Measurements from ENCODE around the gene NPAS1.

Gene NPAS1

DNA sequence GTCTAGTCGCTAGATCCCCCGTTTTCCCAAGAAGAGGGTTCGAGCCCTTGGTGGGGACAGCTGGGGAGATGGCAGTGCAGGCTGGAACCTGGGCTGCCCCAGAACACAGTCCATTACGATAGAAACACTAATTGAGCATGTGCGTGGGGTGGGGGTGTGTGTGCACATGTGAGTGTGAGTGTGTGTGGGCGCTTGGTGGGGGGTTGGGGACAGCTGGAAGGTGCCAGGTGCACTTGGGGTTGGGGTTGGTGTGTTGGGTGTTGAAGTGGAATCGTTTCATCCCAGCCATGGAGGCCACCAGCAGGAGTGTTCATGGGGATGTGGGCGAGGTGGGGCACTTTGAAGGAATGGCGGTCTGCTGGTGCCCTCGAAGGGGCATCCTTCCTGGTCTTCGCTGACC lies 18.1 kb upstream of the NPAS1 start:
- TF ChIP-seq, protein P1, sequence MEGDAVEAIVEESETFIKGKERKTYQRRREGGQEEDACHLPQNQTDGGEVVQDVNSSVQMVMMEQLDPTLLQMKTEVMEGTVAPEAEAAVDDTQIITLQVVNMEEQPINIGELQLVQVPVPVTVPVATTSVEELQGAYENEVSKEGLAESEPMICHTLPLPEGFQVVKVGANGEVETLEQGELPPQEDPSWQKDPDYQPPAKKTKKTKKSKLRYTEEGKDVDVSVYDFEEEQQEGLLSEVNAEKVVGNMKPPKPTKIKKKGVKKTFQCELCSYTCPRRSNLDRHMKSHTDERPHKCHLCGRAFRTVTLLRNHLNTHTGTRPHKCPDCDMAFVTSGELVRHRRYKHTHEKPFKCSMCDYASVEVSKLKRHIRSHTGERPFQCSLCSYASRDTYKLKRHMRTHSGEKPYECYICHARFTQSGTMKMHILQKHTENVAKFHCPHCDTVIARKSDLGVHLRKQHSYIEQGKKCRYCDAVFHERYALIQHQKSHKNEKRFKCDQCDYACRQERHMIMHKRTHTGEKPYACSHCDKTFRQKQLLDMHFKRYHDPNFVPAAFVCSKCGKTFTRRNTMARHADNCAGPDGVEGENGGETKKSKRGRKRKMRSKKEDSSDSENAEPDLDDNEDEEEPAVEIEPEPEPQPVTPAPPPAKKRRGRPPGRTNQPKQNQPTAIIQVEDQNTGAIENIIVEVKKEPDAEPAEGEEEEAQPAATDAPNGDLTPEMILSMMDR (conservative IDR thresholded peaks at IDR 0.05; ENCODE audit: low read length), result no peak
- no peak for DNase-seq (ENCODE audit: low read depth)
- no peak overlapping the region for H3K4me3 ChIP-seq (ENCODE audit: low read length)

DNA sequence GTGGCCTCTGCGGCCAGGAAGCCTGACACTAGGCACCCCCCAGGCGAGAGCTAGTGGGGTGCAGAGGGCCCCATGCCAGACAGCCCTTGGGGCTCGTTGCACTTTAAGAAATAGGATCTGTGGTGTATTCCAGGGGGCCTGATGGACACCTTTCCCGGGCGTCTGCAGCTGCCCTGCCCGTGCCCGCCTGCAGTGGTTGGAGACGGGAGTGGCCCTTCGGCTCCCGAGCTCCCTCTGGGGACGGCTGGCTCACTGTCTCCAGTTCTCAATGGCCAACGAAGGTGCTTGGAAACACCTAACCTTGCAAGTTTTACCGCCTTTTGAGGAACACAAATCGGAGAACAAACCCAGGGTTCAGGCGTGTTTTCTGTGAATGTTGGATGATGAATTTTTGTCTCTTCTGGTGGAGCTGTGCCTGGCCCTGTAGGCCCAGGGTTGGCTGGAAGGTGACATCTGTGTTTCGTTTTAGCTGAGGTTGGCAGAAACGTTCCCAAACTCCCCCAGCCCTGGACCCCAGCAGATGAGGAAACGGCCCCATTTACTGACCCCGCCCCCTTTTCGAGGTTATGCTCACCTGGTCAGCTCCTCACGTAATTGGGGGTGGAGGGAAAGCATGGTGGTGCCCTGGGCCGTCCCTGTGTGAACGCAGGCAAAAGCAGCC lies 17.4 kb upstream of the NPAS1 start:
- H3K4me3 ChIP-seq (ENCODE audit: low read length), result no peak overlapping the region
- no peak for DNase-seq (ENCODE audit: low read depth)
- TF ChIP-seq, protein P1 (conservative IDR thresholded peaks at IDR 0.05; ENCODE audit: low read length), result 0 out of 2 replicates have a peak, but pooled peaks have one; percentile 12

DNA sequence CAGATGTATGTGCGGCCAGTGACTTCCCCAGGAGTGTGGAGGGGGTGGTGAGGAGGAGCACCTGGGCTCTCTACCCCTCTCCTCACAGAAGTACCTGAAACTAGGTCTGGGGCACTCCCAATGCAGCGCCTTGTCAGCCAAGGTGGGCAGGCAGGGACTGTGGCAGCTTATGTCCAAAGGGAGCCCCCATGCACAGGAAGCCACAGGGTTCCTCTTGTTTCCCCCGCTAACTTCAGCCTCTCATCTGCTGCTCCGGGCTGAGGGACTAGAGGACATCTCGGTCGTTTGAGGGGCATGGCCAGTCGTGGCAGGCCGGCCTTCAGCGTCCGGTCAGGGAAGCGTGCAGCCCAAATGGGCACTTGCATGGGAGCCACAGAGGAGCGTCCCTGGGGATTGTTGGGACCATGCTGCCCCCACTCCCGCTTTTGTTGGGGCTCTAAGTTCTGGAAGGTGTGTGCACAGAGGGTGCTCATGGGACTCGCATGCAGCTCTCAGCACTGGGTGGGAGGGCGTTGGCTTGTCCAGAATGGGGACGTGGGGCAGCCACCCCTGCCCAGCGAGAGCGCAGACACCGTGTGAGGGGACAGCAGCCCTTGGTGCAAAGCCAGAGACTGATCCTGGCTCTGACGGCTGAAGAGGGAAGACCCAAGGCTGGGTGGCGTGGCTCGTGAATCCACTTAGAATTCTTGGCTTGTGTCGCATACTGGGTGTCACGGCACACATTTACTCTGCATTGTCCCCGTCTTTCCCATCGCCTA lies 16.6 kb upstream of the NPAS1 start:
- no peak for DNase-seq (ENCODE audit: low read depth)
- TF ChIP-seq, protein P1 (conservative IDR thresholded peaks at IDR 0.05; ENCODE audit: low read length), result no peak
- H3K4me3 ChIP-seq (ENCODE audit: low read length), result no peak overlapping the region

DNA sequence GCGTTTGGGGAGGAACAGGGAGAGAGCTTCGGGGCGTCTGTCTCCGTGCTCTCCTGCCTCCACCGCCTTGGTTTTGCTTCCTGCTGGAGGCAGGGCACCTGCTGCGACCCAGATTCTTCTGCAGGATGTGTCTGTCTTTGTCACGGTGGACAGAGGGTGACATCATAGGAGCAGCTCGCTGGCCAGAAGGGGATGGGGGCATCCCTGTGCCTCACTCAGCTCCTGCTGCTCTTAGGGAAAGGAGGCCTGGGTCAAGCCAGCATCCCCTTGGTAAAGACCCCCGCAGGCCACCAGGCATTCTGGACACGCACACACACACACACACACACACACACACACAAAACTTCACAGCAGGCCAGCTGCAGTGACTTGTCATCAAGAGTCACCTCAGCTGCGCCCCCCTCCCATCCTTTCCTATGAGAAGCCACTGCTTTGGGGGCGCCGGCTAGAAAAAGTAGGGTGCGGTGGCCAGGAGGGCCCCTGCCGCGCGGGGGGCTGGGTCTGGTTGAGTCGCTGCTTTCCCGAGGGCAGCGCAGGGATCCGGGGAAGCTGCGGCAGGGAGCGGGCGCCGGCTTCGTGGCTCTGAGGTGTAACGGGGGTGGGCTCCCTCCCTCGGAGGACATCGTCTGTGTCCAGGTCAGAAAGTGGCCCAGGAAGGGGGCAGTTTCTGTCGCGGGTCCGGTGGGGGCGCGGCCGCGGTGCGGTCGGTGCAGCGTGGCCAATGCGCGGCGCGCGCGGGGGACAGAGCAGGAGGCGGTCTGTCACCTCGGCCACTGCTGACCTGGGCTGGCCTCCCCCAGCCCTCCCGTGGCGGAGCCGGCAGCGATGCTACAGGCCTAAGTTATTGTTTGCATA lies 15.8 kb upstream of the NPAS1 start:
- H3K4me3 ChIP-seq (ENCODE audit: low read length), result no peak overlapping the region
- no peak for DNase-seq (ENCODE audit: low read depth)
- TF ChIP-seq, protein P1 (conservative IDR thresholded peaks at IDR 0.05; ENCODE audit: low read length), result no peak

DNA sequence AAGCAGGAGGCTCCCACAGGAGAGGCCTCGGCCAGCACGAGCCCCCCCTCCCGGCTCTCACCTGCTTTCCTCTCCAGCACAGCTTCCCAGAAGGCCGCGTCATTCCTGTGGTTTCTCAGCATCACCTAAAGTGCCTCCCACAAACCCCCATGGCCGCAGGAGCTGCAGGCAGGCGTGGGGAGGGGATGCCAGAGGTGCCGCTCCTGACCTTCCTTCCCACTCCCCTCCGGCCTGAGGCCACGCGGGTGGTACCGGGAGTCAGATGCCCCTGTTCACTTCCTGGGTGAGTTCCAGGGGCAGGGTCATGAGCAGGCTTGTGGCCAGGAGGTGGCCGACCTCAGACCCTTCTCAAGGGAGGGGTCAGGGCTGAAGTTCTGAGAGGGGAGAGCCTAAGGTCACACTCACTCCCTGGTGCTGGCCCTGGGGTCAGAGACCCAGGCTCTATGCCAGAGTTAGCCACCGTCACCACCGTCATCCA lies 14.4 kb upstream of the NPAS1 start:
- no peak overlapping the region for H3K4me3 ChIP-seq (ENCODE audit: low read length)
- no peak for DNase-seq (ENCODE audit: low read depth)
- TF ChIP-seq, protein P1 (conservative IDR thresholded peaks at IDR 0.05; ENCODE audit: low read length), result no peak

DNA sequence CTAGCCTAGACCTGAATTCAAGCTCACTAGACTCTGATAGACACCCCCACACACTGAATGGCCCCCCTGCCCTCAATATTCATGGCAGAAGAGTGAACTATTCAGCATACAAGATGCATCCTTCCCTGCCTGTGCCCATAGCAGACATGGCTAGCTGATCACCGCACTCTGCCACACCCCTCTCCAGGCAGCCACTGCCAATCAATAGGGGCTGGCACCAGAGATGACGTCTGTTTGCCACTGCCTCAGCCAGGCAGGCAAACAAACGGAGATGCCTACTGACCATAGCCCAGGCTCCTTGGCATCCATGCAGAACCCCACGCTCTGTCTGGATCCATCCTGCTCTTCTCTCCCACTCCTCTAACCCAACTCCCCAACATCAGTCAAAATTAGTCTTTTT lies 13.8 kb upstream of the NPAS1 start:
- TF ChIP-seq, protein P1 (conservative IDR thresholded peaks at IDR 0.05; ENCODE audit: low read length), result no peak
- DNase-seq (ENCODE audit: low read depth), result no peak
- H3K4me3 ChIP-seq (ENCODE audit: low read length), result no peak overlapping the region

Data from AG10803 (cell line).